Kidney (tissue), 14 donors: Measurements from ENCODE around the gene CD84. TPM values are rescaled to one million over a fixed set of nuclear protein-coding genes. Genes with fewer than 3 reads are reported as not detected.
"Not testable (repeated sequence)": the region's sequence is repeated elsewhere in the genome, so short reads cannot be mapped to it uniquely, and the experiment has no call there.

Experiments
- DNase-seq, 5 donors: peaks; one replicate each; pipeline ENCODE4 v3.0.0-alpha.2; 2013 to 2020
- FAIRE-seq: peaks from 2 replicates; lab custom pipeline; 2012; peaks lifted over from hg19 to GRCh38; lab: Jason Lieb, UNC
- H3K27ac ChIP-seq, 2 donors: one replicate each; pipeline ENCODE4 v1.7.0; 2013; ENCODE audit warnings: low read depth in 2 of 2, low read length in 2 of 2, inconsistent platforms in 1 of 2
- H3K27me3 ChIP-seq: one replicate; pipeline ENCODE4 v1.7.1; 2013; ENCODE audit warnings: low read length, inconsistent platforms; ENCODE audit not compliant: control insufficient read depth, insufficient read depth
- H3K36me3 ChIP-seq, 3 donors: one replicate each; pipeline versions ENCODE4 v1.7.0 to v1.7.1; 2013; ENCODE audit warnings: low read length in 3 of 3, control low read depth in 1 of 3, inconsistent platforms in 1 of 3; ENCODE audit not compliant: insufficient read depth in 3 of 3, control insufficient read depth in 2 of 3
- H3K4me1 ChIP-seq, 3 donors: one replicate each; pipeline versions ENCODE4 v1.7.0 to v1.7.1; 2013; ENCODE audit warnings: low read length in 3 of 3, inconsistent platforms in 1 of 3, low read depth in 1 of 3; ENCODE audit not compliant: control insufficient read depth in 2 of 3, insufficient read depth in 2 of 3
- H3K4me3 ChIP-seq, 3 donors: one replicate each; pipeline versions ENCODE4 v1.7.0 to v1.8.1; 2013; ENCODE audit warnings: low read length in 3 of 3, control low read depth in 1 of 3, inconsistent platforms in 1 of 3
- H3K9ac ChIP-seq, 3 donors: one replicate each; pipeline versions ENCODE4 v1.7.0 to v1.7.1; 2013; ENCODE audit warnings: low read length in 3 of 3, control low read depth in 1 of 3, inconsistent platforms in 1 of 3
- H3K9me3 ChIP-seq, 3 donors: one replicate each; pipeline versions ENCODE4 v1.7.0 to v1.7.1; 2013; ENCODE audit warnings: low read length in 3 of 3, control low read depth in 1 of 3, inconsistent platforms in 1 of 3; ENCODE audit not compliant: control insufficient read depth in 2 of 3, insufficient read depth in 1 of 3
- intact Hi-C: fragments of 100-400 bp; cut with DNase I; formaldehyde crosslinking; loops from one replicate; pipeline ENCODE4 v1.11.1; 2022
- polyA plus RNA-seq: library from polyadenylated mRNA; stranded (reverse); fragments of 350-450 nt; fragmentation: Illumina TruSeq; extraction: RNeasy Lipid Tissue Mini Kit (QIAGEN cat#74804); gene quantifications from one replicate; pipeline ENCODE4 v1.2.3, GENCODE V29; 2014; ENCODE audit warnings: low read depth, low replicate concordance; ENCODE audit not compliant: insufficient read depth
- total RNA-seq: library from RNA; stranded (reverse); fragmentation: NEBNext Ultra II Directional; extraction: Animal tissue kit (Norgen Biotek cat#: 25700); gene quantifications from one replicate; pipeline ENCODE4 v1.2.1, GENCODE V29; 2021
- TF ChIP-seq, protein P1 (sequence below): IDR thresholded peaks from 3 replicates; pipeline ENCODE4 v1.5.1; 2012; ENCODE audit warnings: mild to moderate bottlenecking, moderate library complexity, borderline replicate concordance; ENCODE audit not compliant: insufficient read depth; ENCODE audit errors: extremely low read depth
- donor health status: control.
- donor health status: control.
- donor health status: control.
- donor health status: control.
- donor health status: control.
- donor health status: DM: yes; HTN: yes; CAD: no.
- donor health status: Normal renal cell carcinoma (clear cell type).

The CD84 gene
- total and polyA plus RNA-seq, 2 donors from 2014 or later: 0.30 to 17.5 TPM

DNA sequence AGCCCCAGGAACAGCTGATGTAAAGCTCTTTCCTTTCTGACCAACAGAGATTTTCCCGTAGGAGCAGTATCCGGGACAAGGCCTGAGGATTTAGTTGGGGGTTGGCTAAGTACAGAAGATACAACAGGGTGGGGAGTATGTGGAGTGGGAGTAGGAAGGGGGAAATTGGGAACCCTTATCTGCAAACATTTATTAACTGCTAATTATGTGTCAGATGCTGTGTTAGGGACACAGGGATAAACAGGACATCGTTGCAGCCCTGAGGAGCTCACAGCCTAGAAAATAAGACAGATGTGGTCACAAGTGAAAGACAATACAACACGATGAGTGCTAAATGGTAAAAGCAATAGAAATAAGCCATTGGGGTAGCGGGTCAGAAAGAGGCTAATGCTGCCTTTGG, 12.0 kb downstream of the CD84 start:
- Histone ChIP-seq H3K36me3 (no peaks in the 10 kb centered on the region), H3K9ac (no peak overlapping the region), H3K27me3 (no peaks in the 10 kb centered on the region), H3K4me3 (no peak overlapping the region), H3K4me1 (no peaks in the 10 kb centered on the region), H3K27ac (no peak overlapping the region), H3K9me3 (no peaks in the 10 kb centered on the region)
- TF ChIP-seq, protein P1, sequence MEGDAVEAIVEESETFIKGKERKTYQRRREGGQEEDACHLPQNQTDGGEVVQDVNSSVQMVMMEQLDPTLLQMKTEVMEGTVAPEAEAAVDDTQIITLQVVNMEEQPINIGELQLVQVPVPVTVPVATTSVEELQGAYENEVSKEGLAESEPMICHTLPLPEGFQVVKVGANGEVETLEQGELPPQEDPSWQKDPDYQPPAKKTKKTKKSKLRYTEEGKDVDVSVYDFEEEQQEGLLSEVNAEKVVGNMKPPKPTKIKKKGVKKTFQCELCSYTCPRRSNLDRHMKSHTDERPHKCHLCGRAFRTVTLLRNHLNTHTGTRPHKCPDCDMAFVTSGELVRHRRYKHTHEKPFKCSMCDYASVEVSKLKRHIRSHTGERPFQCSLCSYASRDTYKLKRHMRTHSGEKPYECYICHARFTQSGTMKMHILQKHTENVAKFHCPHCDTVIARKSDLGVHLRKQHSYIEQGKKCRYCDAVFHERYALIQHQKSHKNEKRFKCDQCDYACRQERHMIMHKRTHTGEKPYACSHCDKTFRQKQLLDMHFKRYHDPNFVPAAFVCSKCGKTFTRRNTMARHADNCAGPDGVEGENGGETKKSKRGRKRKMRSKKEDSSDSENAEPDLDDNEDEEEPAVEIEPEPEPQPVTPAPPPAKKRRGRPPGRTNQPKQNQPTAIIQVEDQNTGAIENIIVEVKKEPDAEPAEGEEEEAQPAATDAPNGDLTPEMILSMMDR: no peak
- intact Hi-C loops: no loop called here
- FAIRE-seq (no peak), DNase-seq (no peak)

DNA sequence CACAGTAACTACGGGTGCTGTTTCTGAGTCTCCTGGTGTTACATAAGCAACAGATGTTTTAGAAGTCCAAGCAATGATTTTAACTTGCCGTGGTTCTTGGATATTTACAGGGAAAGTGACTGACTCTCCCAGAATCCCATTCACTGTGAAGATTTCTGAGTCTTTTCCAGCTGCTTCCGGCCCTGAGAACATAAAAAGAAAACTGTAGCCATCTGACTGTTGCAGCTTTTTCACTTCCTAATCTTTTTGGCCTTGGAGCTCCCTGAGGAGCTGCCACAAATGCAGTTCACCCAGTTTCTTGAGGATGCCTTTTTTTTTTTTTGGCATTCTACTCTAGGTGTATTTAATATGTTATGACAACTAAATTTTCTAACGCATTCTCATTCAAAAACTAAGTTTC, 13.7 kb downstream of the CD84 start:
- Histone ChIP-seq H3K4me3 (no peak overlapping the region), H3K36me3 (no peaks in the 10 kb centered on the region), H3K27ac (no peak overlapping the region), H3K4me1 (no peaks in the 10 kb centered on the region), H3K9me3 (no peaks in the 10 kb centered on the region), H3K27me3 (no peaks in the 10 kb centered on the region), H3K9ac (no peak overlapping the region)
- intact Hi-C loops: no loop called here
- FAIRE-seq: no peak
- TF ChIP-seq, protein P1: no peak
- DNase-seq: no peak

DNA sequence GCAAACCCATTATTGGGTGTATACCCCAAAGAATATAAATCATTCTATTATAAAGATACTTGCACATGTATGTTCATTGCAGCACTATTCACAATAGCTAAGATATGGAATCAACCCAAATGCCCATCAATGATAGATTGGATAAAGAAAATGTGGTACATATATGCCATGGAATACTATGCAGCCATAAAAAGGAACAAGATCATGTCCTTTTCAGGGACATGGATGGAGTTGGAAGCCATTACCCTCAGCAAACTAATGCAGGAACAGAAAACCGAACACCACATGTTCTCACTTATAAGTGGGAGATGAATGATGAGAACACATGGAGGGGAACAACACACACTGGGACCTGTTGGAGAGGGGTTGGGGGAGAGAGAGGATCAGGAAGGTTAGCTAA, 16.1 kb downstream of the CD84 start:
- H3K27ac ChIP-seq, H3K9me3 ChIP-seq, DNase-seq, H3K9ac ChIP-seq, H3K4me1 ChIP-seq, H3K27me3 ChIP-seq, intact Hi-C loops, FAIRE-seq, H3K4me3 ChIP-seq, H3K36me3 ChIP-seq: not testable (repeated sequence)

DNA sequence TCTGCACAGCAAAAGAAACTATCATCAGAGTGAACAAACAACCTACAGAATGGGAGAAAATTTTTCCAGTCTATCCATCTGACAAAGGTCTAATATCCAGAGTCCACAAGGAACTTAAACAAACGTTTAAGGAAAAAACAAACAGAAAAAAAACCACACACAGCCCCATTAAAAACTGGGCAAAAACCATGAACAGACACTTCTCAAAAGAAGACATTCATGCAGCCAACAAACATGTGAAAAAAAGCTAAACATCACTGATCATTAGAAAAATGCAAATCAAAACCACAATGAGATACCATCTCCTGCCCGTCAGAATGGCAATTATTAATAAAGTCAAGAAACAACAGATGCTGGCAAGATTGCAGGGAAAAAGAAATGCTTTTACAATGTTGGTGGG, 16.6 kb downstream of the CD84 start:
- H3K4me1 ChIP-seq, intact Hi-C loops, H3K4me3 ChIP-seq, FAIRE-seq, H3K36me3 ChIP-seq, H3K27me3 ChIP-seq, H3K9ac ChIP-seq, H3K27ac ChIP-seq, H3K9me3 ChIP-seq, DNase-seq: not testable (repeated sequence)

DNA sequence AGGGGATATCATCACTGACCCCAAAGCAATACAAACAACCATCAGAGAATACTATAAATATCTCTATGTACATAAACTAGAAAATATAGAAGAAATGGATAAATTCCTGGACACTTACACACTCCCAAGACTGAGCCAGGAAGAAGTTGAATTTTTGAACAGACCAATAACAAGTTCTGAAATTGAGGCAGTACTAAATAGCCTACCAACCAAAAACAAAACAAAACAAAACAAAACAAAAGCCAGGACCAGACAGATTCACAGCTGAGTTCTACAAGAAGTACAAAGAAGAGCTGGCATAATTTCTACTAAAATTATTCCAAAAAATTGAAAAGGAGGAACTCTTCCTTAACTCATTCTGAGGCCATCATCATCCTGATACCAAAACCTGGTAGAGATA, 18.5 kb downstream of the CD84 start:
- Histone ChIP-seq H3K27ac (no peak overlapping the region), H3K4me1 (no peaks in the 10 kb centered on the region), H3K9ac (no peak overlapping the region), H3K9me3 (no peaks in the 10 kb centered on the region), H3K27me3 (no peaks in the 10 kb centered on the region), H3K4me3 (no peak overlapping the region), H3K36me3 (no peaks in the 10 kb centered on the region)
- DNase-seq (no peak), FAIRE-seq (no peak)
- intact Hi-C loops: no loop called here
- TF ChIP-seq, protein P1: no peak
